Limb (tissue), 2 donors: ENCODE data around the gene PPP2R2B.

Source experiments
- DNase-seq, 2 donors: peaks; one replicate each; pipeline ENCODE4 v3.0.0-alpha.2; 2016; ENCODE audit errors: extremely low spot score in 2 of 2

The PPP2R2B gene

DNA sequence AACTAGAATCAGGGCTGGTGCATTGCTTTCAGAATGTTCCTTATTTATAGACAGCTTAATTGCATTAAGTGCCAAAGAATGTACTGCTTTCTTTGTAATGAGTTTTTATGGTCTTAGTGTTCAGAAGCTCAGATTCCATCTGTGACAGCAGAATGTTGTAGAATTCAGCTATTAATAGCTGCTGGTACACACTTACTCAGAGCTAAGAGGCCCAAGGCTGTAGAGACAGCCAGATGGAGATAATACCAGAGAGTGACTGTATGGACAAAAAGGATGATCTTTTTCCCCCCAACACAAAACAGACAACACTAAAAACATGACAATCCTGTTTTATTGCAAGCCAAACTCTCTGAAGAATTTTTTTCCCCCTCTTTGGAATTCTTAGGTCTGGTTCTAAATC is 50.2 kb downstream of the PPP2R2B start:
- peak in 1 of 2 donors; percentile 2 for DNase-seq

DNA sequence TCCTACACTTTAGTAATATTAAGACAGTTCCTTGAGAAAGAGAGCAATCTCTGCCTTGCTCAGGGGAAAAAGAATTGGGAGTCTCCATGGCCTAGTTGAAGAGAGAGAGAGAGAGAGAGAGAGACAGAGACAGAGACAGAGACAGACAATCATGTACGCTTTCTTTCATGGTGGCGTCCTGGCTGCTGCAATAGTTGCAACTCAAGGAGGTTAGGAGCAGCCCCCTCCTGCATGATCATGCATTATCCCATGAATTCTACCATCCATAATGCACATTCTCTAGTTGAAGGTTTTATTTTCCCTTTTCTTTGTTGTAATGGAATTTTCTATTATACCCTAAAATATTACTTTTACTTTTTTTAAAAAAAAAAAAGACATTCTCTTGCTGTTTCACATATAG is 50.7 kb downstream of the PPP2R2B start:
- DNase-seq = no peak

GRCh38 chr5:146825033-146825432 is 53.5 kb downstream of the PPP2R2B start:
- peak; percentile 43 to 71 for DNase-seq

DNA sequence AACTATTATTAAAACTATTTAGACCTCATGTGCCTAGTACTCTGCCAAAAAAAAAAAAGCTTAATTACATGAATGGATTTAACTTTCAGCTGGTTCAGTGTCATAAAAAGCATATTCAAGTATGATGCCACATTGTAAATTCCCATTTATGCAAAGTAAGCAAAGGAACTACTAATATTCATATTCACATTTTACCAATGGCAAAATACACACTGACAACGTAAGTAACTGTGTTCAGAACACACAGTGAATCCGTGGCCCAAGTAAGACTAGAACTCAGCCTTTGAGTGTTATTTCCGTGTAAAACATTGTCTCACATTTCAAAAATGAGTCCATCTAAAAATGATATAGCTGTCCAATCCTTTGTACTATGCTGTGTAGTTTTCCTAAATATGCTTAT is 56.8 kb downstream of the PPP2R2B start:
- no peak for DNase-seq

DNA sequence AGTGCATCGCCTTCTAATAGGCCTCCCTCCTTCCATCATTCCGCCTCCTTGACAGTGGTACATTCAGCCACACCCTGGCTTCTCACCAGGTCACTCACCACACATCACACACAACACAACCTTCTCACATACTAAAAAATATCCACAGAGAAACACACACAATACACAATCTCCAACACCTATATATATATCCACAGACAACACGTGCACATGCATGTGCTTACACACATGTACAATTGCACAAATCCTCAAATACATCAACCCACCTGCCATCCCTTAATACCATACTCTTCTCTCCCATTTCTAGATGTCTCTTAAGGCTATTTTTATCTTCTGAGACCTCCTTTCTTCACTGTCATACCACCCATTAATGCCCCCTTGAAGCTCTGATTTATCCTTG is 57.6 kb downstream of the PPP2R2B start:
- no peak for DNase-seq

DNA sequence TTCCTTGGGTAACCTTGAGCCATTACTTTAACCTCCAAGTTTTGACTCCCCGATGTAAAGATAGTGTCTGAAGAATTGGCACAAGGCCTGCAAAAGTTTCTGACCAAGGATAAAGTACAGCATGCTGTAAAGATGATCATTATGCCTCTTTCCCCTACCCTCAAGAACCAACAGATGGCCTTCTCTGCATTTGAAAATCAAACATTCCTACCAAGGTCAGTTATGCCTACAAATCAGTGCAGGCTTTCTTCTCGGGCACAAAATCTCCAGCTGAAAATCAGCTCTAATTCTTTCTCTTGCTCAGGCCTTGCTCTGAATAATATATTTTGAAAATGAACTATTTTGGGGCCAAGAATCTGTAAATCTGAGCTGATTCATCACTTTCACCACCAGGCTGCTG is 59.7 kb downstream of the PPP2R2B start:
- no peak for DNase-seq

- no peak for DNase-seq
Observed at GRCh38 chr5:146817973-146818372, 60.6 kb downstream of the PPP2R2B start.

DNA sequence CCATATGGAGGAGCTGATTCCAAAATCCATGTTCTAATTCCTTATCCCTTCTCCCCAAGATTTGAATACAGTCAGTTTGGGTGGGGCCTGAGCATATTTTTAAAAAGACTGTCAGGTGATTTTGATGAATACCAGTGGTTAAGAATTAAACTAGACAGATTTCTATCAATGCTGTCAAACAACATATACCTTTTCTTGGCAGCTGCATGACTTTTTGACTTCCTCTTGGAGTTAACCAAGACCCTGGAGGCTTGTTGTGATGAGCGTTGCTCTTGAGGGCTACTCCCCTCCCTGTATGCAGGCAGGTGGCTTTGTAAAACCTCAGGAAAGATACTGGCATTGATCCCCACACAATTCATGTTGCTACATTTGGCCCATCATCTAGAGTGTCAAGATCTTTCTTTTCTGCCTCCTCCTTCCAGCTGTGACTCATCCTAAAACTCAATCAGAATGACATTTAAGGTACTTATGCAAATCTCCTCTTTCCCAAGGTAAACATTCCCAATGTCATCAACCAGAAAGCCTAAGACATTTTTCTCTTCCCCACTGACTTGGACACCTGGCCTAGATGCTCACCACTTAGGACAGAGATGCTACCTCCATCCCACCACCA is 61.7 kb downstream of the PPP2R2B start:
- no peak for DNase-seq

GRCh38 chr5:146815411-146815810 is 63.1 kb downstream of the PPP2R2B start:
- no peak for DNase-seq

- DNase-seq = no peak
Observed at GRCh38 chr5:146813346-146814157, 65.0 kb downstream of the PPP2R2B start.

DNA sequence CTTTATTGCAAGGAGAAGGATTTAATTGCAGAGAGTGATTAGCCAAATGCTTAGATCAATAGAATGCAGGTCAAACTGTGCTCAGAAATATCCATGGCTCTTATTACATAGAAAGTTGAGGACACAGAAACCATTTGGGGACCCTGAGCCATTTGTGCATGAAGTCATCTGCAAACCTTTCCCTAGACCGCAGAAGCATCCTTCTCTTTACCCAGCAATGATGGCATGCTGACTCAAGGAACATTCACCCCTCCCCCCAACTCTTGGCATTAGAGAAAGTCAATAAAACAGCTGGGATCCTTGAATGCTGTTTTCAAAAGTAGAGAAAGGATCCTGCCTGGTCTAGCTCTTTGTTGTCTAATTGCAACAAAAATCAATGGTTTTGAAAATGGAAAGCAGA is 73.5 kb downstream of the PPP2R2B start:
- no peak for DNase-seq

DNA sequence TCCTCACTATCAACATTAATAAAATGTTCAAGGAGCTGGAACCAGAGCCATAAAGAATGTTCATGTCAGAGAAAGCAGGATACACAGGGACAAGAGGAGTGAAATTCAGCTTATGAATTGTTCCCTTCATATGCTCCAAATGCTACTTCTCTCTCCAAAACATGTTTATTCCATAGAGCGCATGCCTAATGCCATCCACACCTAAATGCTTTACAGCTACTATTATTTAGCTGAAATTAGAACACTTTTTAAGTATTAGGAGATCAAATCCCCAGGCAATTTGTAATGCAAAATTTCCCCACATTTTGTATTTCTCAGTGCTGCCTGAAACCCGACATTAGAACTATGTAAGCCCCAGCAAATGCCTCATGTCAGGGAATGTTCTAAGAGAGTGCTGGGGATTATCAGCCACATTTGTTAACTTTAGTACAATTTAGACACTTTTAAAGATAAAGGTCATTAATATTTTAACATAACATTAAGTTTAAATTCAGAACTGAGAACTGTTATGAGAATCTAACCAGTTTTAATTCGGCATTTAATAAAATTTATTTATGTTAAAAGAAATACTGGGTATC is 75.5 kb downstream of the PPP2R2B start:
- no peak for DNase-seq

- DNase-seq = no peak
Observed at GRCh38 chr5:146799671-146800070, 78.9 kb downstream of the PPP2R2B start.

GRCh38 chr5:146799231-146799630 is 79.3 kb downstream of the PPP2R2B start:
- DNase-seq = no peak

GRCh38 chr5:146797658-146798057 is 80.9 kb downstream of the PPP2R2B start:
- DNase-seq = no peak

- no peak for DNase-seq
Observed at GRCh38 chr5:146796911-146797310, 81.6 kb downstream of the PPP2R2B start.

DNA sequence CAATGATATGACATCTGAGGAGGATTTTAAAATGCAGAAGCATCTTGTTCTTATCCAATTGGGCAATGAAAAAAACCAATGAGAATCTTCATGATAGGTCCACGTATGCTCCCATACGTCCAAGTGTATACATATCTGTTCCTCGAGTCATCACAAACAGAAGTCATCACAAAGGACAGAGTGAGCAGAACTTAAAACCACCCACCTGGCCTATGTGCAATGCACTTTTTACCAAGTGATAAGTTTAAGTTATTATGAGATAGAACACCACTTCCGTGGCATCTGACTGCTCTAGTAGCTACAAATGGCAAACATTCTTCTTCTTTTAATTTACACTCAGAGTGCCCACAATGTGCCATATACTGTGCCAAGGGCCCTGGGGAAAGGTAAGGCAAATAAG is 82.4 kb downstream of the PPP2R2B start:
- DNase-seq = no peak

DNA sequence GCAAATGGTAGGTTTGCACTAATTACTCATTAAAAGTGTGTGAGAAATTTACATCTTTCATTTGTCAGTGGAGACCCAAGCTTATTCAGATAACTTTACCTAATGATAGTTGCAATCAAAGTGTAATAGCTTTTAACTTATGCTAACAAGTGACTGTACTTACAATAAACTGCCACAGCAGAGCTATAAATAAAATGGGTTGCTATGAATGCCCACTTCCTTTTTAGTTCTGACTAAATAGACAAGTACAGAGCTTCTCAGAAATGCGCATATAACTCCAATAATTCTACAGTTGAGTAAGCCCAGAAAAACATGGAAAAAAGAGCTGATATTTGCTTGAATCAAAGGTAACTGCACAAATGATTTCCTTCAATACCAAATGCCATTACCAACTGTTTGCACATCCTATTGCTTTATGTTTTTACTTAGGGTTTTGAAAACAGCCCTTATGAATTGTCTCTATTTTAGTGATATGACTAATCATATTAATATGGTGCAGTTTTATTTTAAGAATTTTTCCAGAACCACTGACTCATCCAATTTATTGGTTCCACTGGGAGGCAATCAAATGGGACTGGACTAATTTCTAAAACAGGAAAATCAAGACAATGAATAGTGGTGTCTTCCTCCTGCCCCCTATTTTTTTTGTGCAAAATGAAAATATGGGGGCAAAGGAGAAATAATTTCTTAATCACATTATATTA is 84.1 kb downstream of the PPP2R2B start:
- DNase-seq = no peak

DNA sequence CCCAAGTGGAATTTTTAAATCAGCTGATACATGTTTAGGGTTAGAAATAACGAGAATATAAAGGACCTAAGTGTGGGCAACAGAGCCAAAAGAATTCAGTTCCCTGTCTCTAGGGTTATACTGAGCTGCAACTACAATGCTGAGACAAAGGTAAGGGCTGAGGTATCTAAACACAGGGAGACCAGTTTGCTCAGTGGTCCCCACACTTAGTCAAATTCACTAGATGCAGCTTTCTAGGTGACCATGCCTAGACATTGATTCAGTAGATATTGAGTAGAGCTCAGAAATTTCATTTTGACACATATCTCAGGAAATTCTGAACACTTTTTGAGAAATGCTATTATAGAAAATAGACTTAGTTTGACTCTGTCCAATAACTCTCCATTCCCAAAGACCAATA is 84.8 kb downstream of the PPP2R2B start:
- DNase-seq = no peak

DNA sequence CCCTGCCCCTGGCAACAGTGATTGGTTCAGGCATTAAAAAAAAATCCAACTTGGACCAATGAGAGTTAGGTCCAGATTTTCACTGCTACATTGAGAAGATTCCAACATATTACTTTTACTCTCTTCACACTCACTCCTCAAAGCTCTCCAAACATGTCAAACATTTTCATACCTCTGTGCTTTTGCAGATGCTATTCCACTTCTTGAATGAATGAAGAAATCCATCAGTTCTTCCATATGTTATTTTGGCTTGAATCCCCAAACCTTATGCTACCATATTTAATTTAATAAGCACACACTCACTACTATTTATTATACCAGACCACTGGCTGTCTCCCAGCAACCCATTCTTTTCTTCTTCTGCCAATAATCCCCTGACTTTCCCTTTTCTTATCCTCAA is 87.1 kb downstream of the PPP2R2B start:
- no peak for DNase-seq

DNA sequence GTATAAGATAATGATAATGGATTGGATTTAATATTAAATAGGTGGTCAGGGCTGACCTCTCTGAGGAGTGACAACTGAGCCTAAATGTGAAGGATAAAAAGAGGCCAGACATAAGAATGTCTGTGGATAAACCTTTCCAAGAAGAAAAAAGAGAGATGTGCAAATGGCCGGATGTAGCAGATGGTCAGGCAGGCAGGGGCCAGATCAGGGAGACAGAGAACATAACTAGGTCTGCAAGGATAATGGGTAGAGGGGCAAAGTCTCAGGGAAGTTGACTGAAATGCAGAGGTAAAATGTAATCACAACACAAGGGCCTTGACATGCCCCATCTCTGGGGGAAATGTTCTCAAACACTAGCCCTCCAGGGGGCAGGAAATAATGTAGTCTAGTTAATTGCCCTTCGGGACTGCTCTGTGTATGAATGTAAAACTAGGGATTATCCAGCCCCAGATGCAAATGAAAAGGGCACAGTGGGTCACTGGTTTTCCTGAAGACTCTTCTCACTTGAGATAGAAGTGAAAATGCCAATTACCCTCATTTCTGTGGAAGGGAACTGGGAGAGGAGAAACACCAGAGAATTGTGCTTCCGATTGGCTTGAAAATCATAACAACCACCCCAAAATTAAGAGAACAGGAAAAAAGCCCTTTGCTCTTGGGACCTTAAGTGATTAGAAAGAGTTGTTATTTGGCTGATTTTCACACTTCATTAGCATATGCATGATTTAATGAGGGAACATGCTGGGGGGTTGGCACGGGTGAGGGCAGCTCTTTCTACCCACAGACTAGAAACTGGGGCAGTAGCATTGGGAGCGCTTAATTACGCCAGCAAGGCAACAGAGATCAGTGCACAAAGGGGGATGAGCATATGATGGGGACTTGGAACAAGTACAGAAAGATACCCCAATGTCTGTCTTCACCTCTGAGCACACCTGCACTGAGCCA is 88.6 kb downstream of the PPP2R2B start:
- no peak for DNase-seq
